ENCODE results near the gene LAMP2. TPM values are rescaled to one million over a fixed set of nuclear protein-coding genes. Genes with fewer than 3 reads are reported as not detected.
A peak's percentile ranks its signal among the peaks of the same experiment; 100 is the strongest.

Gene LAMP2
- total and polyA plus RNA-seq, 2 donors (not counting 3 experiments of a cell fraction or from before 2014, with no cell fraction given): 108 to 135 TPM

GRCh38 chrX:120485638-120486520 is 16.8 kb upstream of the LAMP2 start:
- Histone ChIP-seq H3K79me2 (ENCODE audit: control insufficient read depth, insufficient read depth, low read length) (no peaks in the 10 kb centered on the region), H2AFZ (ENCODE audit: low read depth, low read length) (peak overlapping the region; percentile 49), H3K9ac (replicated peaks; ENCODE audit: extremely low read depth, insufficient read depth, low read length) (peak overlapping the region; percentile 64), H3K27me3 (ENCODE audit: control insufficient read depth in 2 of 2, insufficient read depth in 2 of 2, low read length in 2 of 2) (no peaks in the 10 kb centered on the region), H4K20me1 (replicated peaks; ENCODE audit: control insufficient read depth, extremely low read depth, insufficient read depth, low read length) (no peaks in the 10 kb centered on the region), H3K9me1 (replicated peaks; ENCODE audit: control insufficient read depth, extremely low read depth, insufficient read depth, low read length) (no peaks in the 10 kb centered on the region), H3K9me3 (replicated peaks; ENCODE audit: control insufficient read depth, insufficient read depth, low read length) (no peaks in the 10 kb centered on the region), H3K4me3 (replicated peaks in 1 of 3; ENCODE audit: insufficient read depth in 1 of 3, low read depth in 1 of 3, low read length in 3 of 3) (peak overlapping the region in 2 of 3 experiments; percentile 36 to 53), H3K4me1 (ENCODE audit: control insufficient read depth, extremely low read depth, insufficient read depth, low read length) (peaks cover 14% of the 10 kb centered on the region), H3K4me2 (ENCODE audit: insufficient read depth, low read length) (peak overlapping the region; percentile 48), H3K36me3 (ENCODE audit: control insufficient read depth in 2 of 2, extremely low read depth in 1 of 2, insufficient read depth in 2 of 2, low read length in 2 of 2) (no peaks in the 10 kb centered on the region), H3K27ac (ENCODE audit: insufficient read depth, low read depth, low read length) (peak overlapping the region; percentile 66)
- ChIA-PET CTCF (interaction anchor here (0.6 to 1.8 kb wide), 25 partner anchors 9 to 308 kb away, joined by 3 to 10 read pairs (median 4); partner anchors contain the start of genes CUL4B, LAMP2 and ZBTB33), POLR2A (interaction anchor here (0.5 to 1.1 kb wide), 2 partner anchors 29 to 75 kb away, joined by 3 to 6 read pairs; partner anchors contain the start of gene CUL4B)
- dilution Hi-C loops (cut with MboI; ENCODE audit: extremely low pct_ligation_motif_present, low sequenced_read_pairs) (no loop called here), intact Hi-C loops (cut with micrococcal nuclease) (loop anchor here (1.0 to 2.0 kb wide), 3 partner anchors 17 to 117 kb away; partner anchors contain the start of gene LAMP2)
- FAIRE-seq (peak; percentile 97), DNase-seq (ENCODE audit: low read depth, low spot score) (peak; percentile 91)
- BruUV-seq (replicated peaks): TSS peak; percentile 39
- TF ChIP-seq POLR2AphosphoS5 (IDR thresholded peaks at IDR 0.05; ENCODE audit: insufficient read depth, low read depth, low read length): peak; percentile 46
- TF ChIP-seq CTCF (IDR thresholded peaks at IDR 0.05; ENCODE audit: extremely low read depth in 1 of 2, insufficient read depth in 1 of 2, low read depth in 1 of 2, low read length in 2 of 2): peak; percentile 45 to 49
- TF ChIP-seq GATA2 (IDR thresholded peaks at IDR 0.05; ENCODE audit: insufficient read depth, insufficient read length, low read depth, low read length): no peak

All from endothelial cell of umbilical vein (primary cell).